Hepatocyte (in vitro differentiated cells): ENCODE results near the gene DNAH9.

Experiments used
- CTCF ChIP-seq: fragments of 200-600 bp; sonication (generic); IDR thresholded peaks from 2 replicates; pipeline ENCODE4 v1.5.1; 2016; ENCODE audit warnings: antibody characterized with exemption, mild to moderate bottlenecking; ENCODE audit not compliant: poor library complexity
- EZH2 ChIP-seq: fragments of 200-600 bp; sonication (generic); IDR thresholded peaks from 2 replicates; pipeline ENCODE4 v1.6.1; 2016; ENCODE audit warnings: antibody characterized with exemption, mild to moderate bottlenecking, borderline replicate concordance
- EZH2phosphoT487 ChIP-seq: fragments of 200-600 bp; sonication (generic); IDR thresholded peaks from one replicate; pipeline ENCODE4 v1.6.1; 2018; ENCODE audit warnings: antibody characterized with exemption, mild to moderate bottlenecking, low read depth, moderate library complexity; ENCODE audit not compliant: unreplicated experiment, severe bottlenecking

DNA sequence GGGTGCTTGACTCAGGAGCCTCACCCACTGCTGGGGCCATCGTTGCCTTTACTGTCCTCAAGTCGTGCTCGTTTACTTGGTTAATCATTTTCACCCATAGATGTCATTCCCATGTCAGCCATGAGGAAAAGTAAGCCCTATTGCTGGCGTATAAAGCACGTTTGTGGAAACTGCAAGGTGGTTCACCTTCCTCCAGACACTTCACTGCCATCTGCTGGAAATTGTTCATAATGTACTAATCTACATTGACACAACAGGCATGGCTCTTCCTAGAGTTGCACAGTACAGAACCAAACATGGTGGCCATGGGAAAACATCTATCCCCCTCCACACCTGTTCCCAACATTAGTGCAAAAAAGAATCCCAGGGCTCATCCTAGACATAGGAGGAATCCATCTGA, 282.4 kb downstream of the DNAH9 start:
- peak; percentile 58 for TF ChIP-seq CTCF
- no peak for TF ChIP-seq EZH2
- TF ChIP-seq EZH2phosphoT487: no peak
